Neuron (in vitro differentiated cells): ENCODE data around the gene CCS.
A peak's percentile ranks its signal among the peaks of the same experiment; 100 is the strongest.
"Not testable (repeated sequence)": the region's sequence is repeated elsewhere in the genome, so short reads cannot be mapped to it uniquely, and the experiment has no call there.

Experiments used
- H2AFZ ChIP-seq: one replicate; pipeline ENCODE4 v1.6.1; 2013; ENCODE audit warnings: low read depth, mild to moderate bottlenecking, inconsistent platforms, low read length, moderate library complexity
- H3K27me3 ChIP-seq: one replicate; pipeline ENCODE4 v1.6.1; 2013; ENCODE audit warnings: low read length; ENCODE audit not compliant: insufficient read depth
- H3K36me3 ChIP-seq: one replicate; pipeline ENCODE4 v1.6.1; 2013; ENCODE audit warnings: low read length; ENCODE audit not compliant: insufficient read depth
- H3K4me1 ChIP-seq: one replicate; pipeline ENCODE4 v1.6.1; 2013; ENCODE audit warnings: low read length; ENCODE audit not compliant: insufficient read depth
- H3K4me3 ChIP-seq: 2 replicates; pipeline ENCODE4 v1.5.1; 2013; ENCODE audit warnings: mild to moderate bottlenecking, low read length, moderate library complexity
- H3K9me3 ChIP-seq: one replicate; pipeline ENCODE4 v1.6.1; 2013; ENCODE audit warnings: low read length

CCS gene

GRCh38 chr11:66592457-66593302 is at the start of gene CCS, which contains the start of gene CCDC87:
Gene CCS (plus strand): TSS chr11:66593185. CDS start chr11:66593262, 77 bp downstream.
Gene CCDC87 (minus strand): TSS chr11:66593063. CDS start chr11:66593015, 48 bp downstream.
- Histone ChIP-seq H3K36me3 (peaks cover 3% of the 10 kb centered on the region), H2AFZ (peak within 1 kb of the TSS; percentile 32), H3K9me3 (peaks cover 13% of the 10 kb centered on the region), H3K4me1 (peaks cover 18% of the 10 kb centered on the region), H3K27me3 (no peaks in the 10 kb centered on the region), H3K4me3 (peak within 1 kb of the TSS; percentile 67)

GRCh38 chr11:66543263-66544107 is 49.5 kb upstream of the CCS start:
- Histone ChIP-seq H3K4me3 (no peak overlapping the region), H3K4me1 (peaks cover 30% of the 10 kb centered on the region), H2AFZ (no peak overlapping the region), H3K36me3 (peaks cover 13% of the 10 kb centered on the region), H3K9me3 (no peaks in the 10 kb centered on the region), H3K27me3 (no peaks in the 10 kb centered on the region)

GRCh38 chr11:66544952-66545351 is 48.0 kb upstream of the CCS start:
- H2AFZ ChIP-seq, H3K27me3 ChIP-seq, H3K9me3 ChIP-seq: not testable (repeated sequence)
- peaks cover 30% of the 10 kb centered on the region for H3K4me1 ChIP-seq
- peaks cover 10% of the 10 kb centered on the region for H3K36me3 ChIP-seq
- peak overlapping the region; percentile 80 for H3K4me3 ChIP-seq

GRCh38 chr11:66545701-66546367 is 47.2 kb upstream of the CCS start, which contains the start of gene ZDHHC24:
Gene ZDHHC24 (minus strand): TSS chr11:66546048. CDS start chr11:66546003, 45 bp downstream.
- no peaks in the 10 kb centered on the region for H3K27me3 ChIP-seq
- peaks cover 10% of the 10 kb centered on the region for H3K36me3 ChIP-seq
- H2AFZ ChIP-seq = peak within 1 kb of the TSS; percentile 94
- no peaks in the 10 kb centered on the region for H3K9me3 ChIP-seq
- peak within 1 kb of the TSS; percentile 80 for H3K4me3 ChIP-seq
- H3K4me1 ChIP-seq = peaks cover 30% of the 10 kb centered on the region

- Histone ChIP-seq H3K9me3 (no peaks in the 10 kb centered on the region), H3K4me3 (peak within 1 kb of the TSS; percentile 80), H3K36me3 (peaks cover 8% of the 10 kb centered on the region), H3K27me3 (no peaks in the 10 kb centered on the region), H3K4me1 (peaks cover 30% of the 10 kb centered on the region), H2AFZ (peak within 1 kb of the TSS; percentile 94)
Measured at GRCh38 chr11:66546368-66546965, 46.5 kb upstream of the CCS start, which contains the start of gene ACTN3. Gene ACTN3 (plus strand): TSS chr11:66546903. CDS start chr11:66546938, 35 bp downstream.

GRCh38 chr11:66546966-66547661 is 45.9 kb upstream of the CCS start:
- Histone ChIP-seq H3K36me3 (peaks cover 2% of the 10 kb centered on the region), H3K4me3 (no peak overlapping the region), H3K27me3 (no peaks in the 10 kb centered on the region), H3K4me1 (peaks cover 30% of the 10 kb centered on the region), H3K9me3 (no peaks in the 10 kb centered on the region), H2AFZ (no peak overlapping the region)

GRCh38 chr11:66547662-66548009 is 45.3 kb upstream of the CCS start:
- Histone ChIP-seq H3K9me3 (no peaks in the 10 kb centered on the region), H2AFZ (no peak overlapping the region), H3K4me3 (no peak overlapping the region), H3K4me1 (peaks cover 30% of the 10 kb centered on the region), H3K27me3 (no peaks in the 10 kb centered on the region), H3K36me3 (no peaks in the 10 kb centered on the region)

GRCh38 chr11:66548041-66548440 is 44.9 kb upstream of the CCS start:
- Histone ChIP-seq H3K4me1 (peaks cover 30% of the 10 kb centered on the region), H3K36me3 (no peaks in the 10 kb centered on the region), H3K27me3 (no peaks in the 10 kb centered on the region), H2AFZ (no peak overlapping the region), H3K9me3 (no peaks in the 10 kb centered on the region), H3K4me3 (no peak overlapping the region)

GRCh38 chr11:66548774-66549630 is 44.0 kb upstream of the CCS start:
- H3K4me1 ChIP-seq = peaks cover 24% of the 10 kb centered on the region
- no peaks in the 10 kb centered on the region for H3K36me3 ChIP-seq
- H3K4me3 ChIP-seq = no peak overlapping the region
- no peaks in the 10 kb centered on the region for H3K9me3 ChIP-seq
- H2AFZ ChIP-seq = no peak overlapping the region
- H3K27me3 ChIP-seq = no peaks in the 10 kb centered on the region

GRCh38 chr11:66549696-66550095 is 43.3 kb upstream of the CCS start:
- Histone ChIP-seq H3K36me3 (no peaks in the 10 kb centered on the region), H3K4me3 (no peak overlapping the region), H3K27me3 (no peaks in the 10 kb centered on the region), H3K4me1 (peaks cover 17% of the 10 kb centered on the region), H3K9me3 (no peaks in the 10 kb centered on the region), H2AFZ (no peak overlapping the region)

- Histone ChIP-seq H2AFZ (no peak overlapping the region), H3K36me3 (no peaks in the 10 kb centered on the region), H3K4me3 (no peak overlapping the region), H3K9me3 (no peaks in the 10 kb centered on the region), H3K27me3 (no peaks in the 10 kb centered on the region), H3K4me1 (peaks cover 11% of the 10 kb centered on the region)
Measured at GRCh38 chr11:66550887-66551286, 42.1 kb upstream of the CCS start.
